Memory B cell (primary cell): ENCODE results near the gene P2RX1.
"Not testable (repeated sequence)": the region's sequence is repeated elsewhere in the genome, so short reads cannot be mapped to it uniquely, and the experiment has no call there.

ENCODE experiments used
- ATAC-seq: fragments of 150-1000 bp; cut with Tn5 transposase; 2 replicates; pipeline ENCODE4 v1.10.0; 2021; ENCODE audit warnings: low read depth, mild to moderate bottlenecking, moderate library complexity
- DNase-seq, 2 donors: peaks; one replicate each; pipeline ENCODE4 v3.0.0; 2022; ENCODE audit warnings: low spot score in 2 of 2
- H3K27ac Mint-ChIP-seq: one replicate; pipeline ENCODE4 v1.8.0; 2022; ENCODE audit warnings: mild to moderate bottlenecking, moderate library complexity, mixed read lengths
- H3K27me3 Mint-ChIP-seq: one replicate; pipeline ENCODE4 v1.8.0; 2022; ENCODE audit warnings: mixed read lengths
- H3K36me3 Mint-ChIP-seq: one replicate; pipeline ENCODE4 v1.8.0; 2022; ENCODE audit warnings: mild to moderate bottlenecking, mixed read lengths
- H3K4me1 Mint-ChIP-seq: one replicate; pipeline ENCODE4 v1.8.0; 2022; ENCODE audit warnings: mixed read lengths
- H3K4me3 Mint-ChIP-seq: one replicate; pipeline ENCODE4 v1.8.0; 2022; ENCODE audit warnings: mild to moderate bottlenecking, moderate library complexity, mixed read lengths
- H3K9me3 Mint-ChIP-seq: one replicate; pipeline ENCODE4 v1.8.0; 2022; ENCODE audit warnings: mixed read lengths

The P2RX1 gene

GRCh38 chr17:3956983-3957382 is 40.7 kb upstream of the P2RX1 start:
- Mint-ChIP-seq H3K27ac (peak overlapping the region; percentile 86), H3K27me3 (no peaks in the 10 kb centered on the region), H3K4me3 (peak overlapping the region; percentile 68), H3K4me1 (peaks cover 52% of the 10 kb centered on the region), H3K9me3 (no peaks in the 10 kb centered on the region), H3K36me3 (peaks cover 22% of the 10 kb centered on the region)
- DNase-seq (no peak), ATAC-seq (no peak)

GRCh38 chr17:3956327-3956957 is 40.2 kb upstream of the P2RX1 start:
- Mint-ChIP-seq H3K4me1 (peaks cover 50% of the 10 kb centered on the region), H3K36me3 (peaks cover 22% of the 10 kb centered on the region), H3K9me3 (no peaks in the 10 kb centered on the region), H3K4me3 (peak overlapping the region; percentile 68), H3K27me3 (no peaks in the 10 kb centered on the region), H3K27ac (peak overlapping the region; percentile 86)
- ATAC-seq (peak; percentile 18), DNase-seq (no peak)

GRCh38 chr17:3955673-3955988 is 39.4 kb upstream of the P2RX1 start:
- H3K9me3 Mint-ChIP-seq = no peaks in the 10 kb centered on the region
- peaks cover 20% of the 10 kb centered on the region for H3K36me3 Mint-ChIP-seq
- ATAC-seq = peak; percentile 30
- H3K27me3 Mint-ChIP-seq = no peaks in the 10 kb centered on the region
- no peak overlapping the region for H3K4me3 Mint-ChIP-seq
- peaks cover 44% of the 10 kb centered on the region for H3K4me1 Mint-ChIP-seq
- H3K27ac Mint-ChIP-seq = no peak overlapping the region
- DNase-seq = no peak

GRCh38 chr17:3954976-3955672 is 38.9 kb upstream of the P2RX1 start:
- H3K4me1 Mint-ChIP-seq = peaks cover 39% of the 10 kb centered on the region
- H3K9me3 Mint-ChIP-seq = no peaks in the 10 kb centered on the region

GRCh38 chr17:3954086-3954485 is 37.8 kb upstream of the P2RX1 start:
- DNase-seq (no peak), ATAC-seq (no peak)
- Mint-ChIP-seq H3K27ac (no peak overlapping the region), H3K27me3 (no peaks in the 10 kb centered on the region), H3K4me3 (no peak overlapping the region), H3K36me3 (peaks cover 17% of the 10 kb centered on the region), H3K9me3 (no peaks in the 10 kb centered on the region), H3K4me1 (peaks cover 30% of the 10 kb centered on the region)

More at GRCh38 chr17:3954976-3955672, 38.9 kb upstream of the P2RX1 start:
- H3K27ac Mint-ChIP-seq = no peak overlapping the region
- H3K27me3 Mint-ChIP-seq = no peaks in the 10 kb centered on the region
- H3K4me3 Mint-ChIP-seq = no peak overlapping the region
- DNase-seq (no peak), ATAC-seq (no peak)
- H3K36me3 Mint-ChIP-seq = peaks cover 16% of the 10 kb centered on the region

- DNase-seq (no peak), ATAC-seq (no peak)
- peaks cover 29% of the 10 kb centered on the region for H3K4me1 Mint-ChIP-seq
- no peaks in the 10 kb centered on the region for H3K27me3 Mint-ChIP-seq
- no peak overlapping the region for H3K4me3 Mint-ChIP-seq
- H3K27ac Mint-ChIP-seq = peak overlapping the region; percentile 6
- H3K36me3 Mint-ChIP-seq = peaks cover 18% of the 10 kb centered on the region
- no peaks in the 10 kb centered on the region for H3K9me3 Mint-ChIP-seq
Measured at GRCh38 chr17:3953542-3953941, 37.3 kb upstream of the P2RX1 start.

GRCh38 chr17:3952186-3952585 is 35.9 kb upstream of the P2RX1 start:
- Mint-ChIP-seq H3K4me1 (peaks cover 16% of the 10 kb centered on the region), H3K4me3 (no peak overlapping the region), H3K27me3 (no peaks in the 10 kb centered on the region), H3K27ac (no peak overlapping the region), H3K9me3 (no peaks in the 10 kb centered on the region), H3K36me3 (peaks cover 18% of the 10 kb centered on the region)
- ATAC-seq (no peak), DNase-seq (no peak)

- Mint-ChIP-seq H3K36me3 (peaks cover 13% of the 10 kb centered on the region), H3K4me1 (peaks cover 9% of the 10 kb centered on the region)
- no peak for DNase-seq
Measured at GRCh38 chr17:3951420-3951819, 35.2 kb upstream of the P2RX1 start.

GRCh38 chr17:3951003-3951402 is 34.7 kb upstream of the P2RX1 start:
- Mint-ChIP-seq H3K4me1 (peaks cover 4% of the 10 kb centered on the region), H3K27me3 (no peaks in the 10 kb centered on the region), H3K27ac (no peak overlapping the region), H3K4me3 (no peak overlapping the region), H3K9me3 (no peaks in the 10 kb centered on the region), H3K36me3 (peaks cover 12% of the 10 kb centered on the region)
- ATAC-seq (no peak), DNase-seq (no peak)

More at GRCh38 chr17:3951420-3951819, 35.2 kb upstream of the P2RX1 start:
- Mint-ChIP-seq H3K9me3 (no peaks in the 10 kb centered on the region), H3K27me3 (no peaks in the 10 kb centered on the region), H3K4me3 (no peak overlapping the region), H3K27ac (no peak overlapping the region)
- ATAC-seq = no peak

- Mint-ChIP-seq H3K27ac (no peak overlapping the region), H3K36me3 (peaks cover 15% of the 10 kb centered on the region), H3K27me3 (no peaks in the 10 kb centered on the region), H3K9me3 (no peaks in the 10 kb centered on the region), H3K4me3 (no peak overlapping the region), H3K4me1 (peaks cover 6% of the 10 kb centered on the region)
- no peak for DNase-seq
- no peak for ATAC-seq
Measured at GRCh38 chr17:3950584-3950983, 34.3 kb upstream of the P2RX1 start.

- H3K9me3 Mint-ChIP-seq = no peaks in the 10 kb centered on the region
- no peak for ATAC-seq
- DNase-seq = no peak
- peak overlapping the region; percentile 67 for H3K27ac Mint-ChIP-seq
- peaks cover 6% of the 10 kb centered on the region for H3K4me1 Mint-ChIP-seq
- no peaks in the 10 kb centered on the region for H3K27me3 Mint-ChIP-seq
- H3K4me3 Mint-ChIP-seq = no peak overlapping the region
- peaks cover 15% of the 10 kb centered on the region for H3K36me3 Mint-ChIP-seq
Measured at GRCh38 chr17:3949418-3949817, 33.2 kb upstream of the P2RX1 start.

GRCh38 chr17:3948551-3948950 is 32.3 kb upstream of the P2RX1 start:
- H3K4me3 Mint-ChIP-seq, H3K27me3 Mint-ChIP-seq, H3K27ac Mint-ChIP-seq, H3K9me3 Mint-ChIP-seq, H3K4me1 Mint-ChIP-seq, DNase-seq, ATAC-seq: not testable (repeated sequence)
- peaks cover 23% of the 10 kb centered on the region for H3K36me3 Mint-ChIP-seq

- H3K4me3 Mint-ChIP-seq = no peak overlapping the region
- H3K27me3 Mint-ChIP-seq = no peaks in the 10 kb centered on the region
- DNase-seq = no peak
- ATAC-seq = no peak
- H3K27ac Mint-ChIP-seq = no peak overlapping the region
- peaks cover 26% of the 10 kb centered on the region for H3K36me3 Mint-ChIP-seq
- H3K4me1 Mint-ChIP-seq = peaks cover 10% of the 10 kb centered on the region
- no peaks in the 10 kb centered on the region for H3K9me3 Mint-ChIP-seq
Measured at GRCh38 chr17:3947318-3947810, 31.1 kb upstream of the P2RX1 start.

GRCh38 chr17:3946711-3947235 is 30.5 kb upstream of the P2RX1 start:
- Mint-ChIP-seq H3K9me3 (no peaks in the 10 kb centered on the region), H3K4me1 (peaks cover 8% of the 10 kb centered on the region), H3K27me3 (no peaks in the 10 kb centered on the region), H3K36me3 (peaks cover 26% of the 10 kb centered on the region), H3K4me3 (no peak overlapping the region), H3K27ac (no peak overlapping the region)
- ATAC-seq = no peak
- DNase-seq = no peak
